Hepatocyte (in vitro differentiated cells): ENCODE data around the gene KRT10.

ENCODE experiments used
- CTCF ChIP-seq: fragments of 200-600 bp; sonication (generic); IDR thresholded peaks from 2 replicates; pipeline ENCODE4 v1.5.1; 2016; ENCODE audit warnings: antibody characterized with exemption, mild to moderate bottlenecking; ENCODE audit not compliant: poor library complexity
- EZH2phosphoT487 ChIP-seq: fragments of 200-600 bp; sonication (generic); IDR thresholded peaks from one replicate; pipeline ENCODE4 v1.6.1; 2018; ENCODE audit warnings: antibody characterized with exemption, mild to moderate bottlenecking, low read depth, moderate library complexity; ENCODE audit not compliant: unreplicated experiment, severe bottlenecking

DNA sequence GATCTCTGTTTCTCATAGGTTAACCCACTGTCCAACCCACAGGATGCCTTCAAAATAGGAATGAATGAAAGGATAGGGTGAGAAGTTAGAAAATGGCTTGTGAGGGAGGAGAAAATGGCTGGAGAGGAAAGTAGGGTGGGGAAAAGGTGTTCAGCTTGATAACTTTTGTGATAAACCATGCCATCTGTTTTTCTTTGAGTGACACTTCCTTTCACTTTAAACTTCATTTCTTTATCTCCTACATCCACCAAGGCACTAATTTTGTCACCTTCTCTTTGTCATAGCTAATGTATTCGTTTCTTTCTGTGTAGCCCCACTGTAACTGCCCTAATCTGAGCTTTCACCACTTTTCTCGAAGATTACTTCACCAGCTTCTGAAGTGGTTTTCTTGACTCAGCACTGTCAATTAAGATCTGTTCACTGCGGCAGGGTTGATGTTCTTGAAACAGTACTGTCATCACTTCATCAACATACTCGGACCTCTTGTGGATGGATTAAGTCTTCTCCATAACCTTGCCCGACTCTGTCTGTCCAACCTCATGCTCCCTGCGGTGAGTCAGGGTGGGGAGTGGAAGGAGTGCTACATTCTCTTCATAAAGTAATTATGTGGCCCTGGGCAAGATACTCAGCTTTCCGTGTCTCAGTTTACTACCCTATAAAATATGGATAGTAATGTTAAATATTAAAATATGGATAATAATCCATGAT is 5.5 kb upstream of the KRT10 start:
- no peak for TF ChIP-seq CTCF
- TF ChIP-seq EZH2phosphoT487, result no peak
